ENCODE measurements around the gene MAFG. TPM values are rescaled to one million over a fixed set of nuclear protein-coding genes. Genes with fewer than 3 reads are reported as not detected.

Gene MAFG
- total RNA-seq, 2 experiments from 2014 or later: 22.7 to 33.6 TPM

DNA sequence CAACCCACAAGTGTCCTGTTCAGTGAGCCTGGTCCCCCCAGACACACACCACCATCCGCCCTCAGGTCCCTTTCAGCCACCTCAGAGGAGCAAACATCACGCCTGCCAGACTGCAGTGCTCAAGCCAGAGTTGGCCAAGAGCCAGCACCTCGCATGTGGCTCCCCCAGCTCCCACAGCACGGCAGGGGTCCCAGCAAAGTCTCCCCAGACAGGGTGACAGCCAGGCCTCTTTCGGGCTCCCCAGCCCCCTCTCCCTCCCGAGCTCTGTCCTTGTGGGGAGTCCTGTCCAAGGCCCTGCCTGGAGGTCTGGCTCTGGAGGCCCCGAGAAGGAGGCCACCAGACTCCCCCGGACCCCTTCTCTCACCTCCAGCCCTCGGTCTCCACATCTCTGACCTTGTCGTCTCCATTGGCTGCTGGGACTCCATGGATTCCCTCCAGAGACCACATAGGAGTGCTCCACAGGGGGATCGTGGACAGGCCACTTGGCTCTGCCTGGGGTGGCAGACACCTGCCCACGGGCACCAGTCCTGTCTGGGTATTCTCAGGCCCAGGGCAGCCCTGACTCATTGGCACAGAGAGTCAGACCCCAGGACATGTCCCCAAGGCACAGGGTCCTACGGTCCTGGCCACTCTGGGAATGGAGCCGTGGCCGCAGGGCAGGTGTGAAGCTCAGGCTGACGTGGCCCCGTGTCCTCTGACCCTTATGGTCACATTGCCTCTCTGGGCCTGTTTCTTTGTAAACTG lies 21.3 kb upstream of the MAFG start:
- Histone ChIP-seq H3K9me3 (ENCODE audit: low read length) (no peaks in the 10 kb centered on the region), H3K4me2 (ENCODE audit: low read length) (no peak overlapping the region), H3K9me2 (ENCODE audit: insufficient read depth, low read length) (no peaks in the 10 kb centered on the region), H4K20me1 (ENCODE audit: insufficient read depth, low read length) (no peaks in the 10 kb centered on the region), H2AFZ (ENCODE audit: low read length) (no peak overlapping the region), H3K4me1 (ENCODE audit: insufficient read depth, low read length, poor library complexity, severe bottlenecking) (peaks cover 12% of the 10 kb centered on the region), H3K79me2 (ENCODE audit: insufficient read depth, low read depth, low read length) (no peaks in the 10 kb centered on the region), H3K36me3 (ENCODE audit: insufficient read depth, low read length) (no peaks in the 10 kb centered on the region), H3K27ac (ENCODE audit: low read depth, low read length, poor library complexity, severe bottlenecking) (no peak overlapping the region), H3K4me3 (ENCODE audit: low read depth, low read length, poor library complexity, severe bottlenecking) (no peak overlapping the region)
- BruUV-seq (replicated peaks): no TSS peak
- intact Hi-C loops (cut with micrococcal nuclease; ENCODE audit: unreplicated experiment): no loop called here
- ChIA-PET CTCF (ENCODE audit: unreplicated experiment) (no interaction called here), POLR2A (interaction anchor here (0.9 kb wide), 1 partner anchor 54 kb away, joined by 3 read pairs; no protein-coding TSS in a partner anchor)
- DNase-seq (ENCODE audit: low spot score): no peak
- TF ChIP-seq EZH2phosphoT487 (IDR thresholded peaks at IDR 0.05; ENCODE audit: borderline replicate concordance, low read depth, low read length): no peak
- TF ChIP-seq, protein P1, sequence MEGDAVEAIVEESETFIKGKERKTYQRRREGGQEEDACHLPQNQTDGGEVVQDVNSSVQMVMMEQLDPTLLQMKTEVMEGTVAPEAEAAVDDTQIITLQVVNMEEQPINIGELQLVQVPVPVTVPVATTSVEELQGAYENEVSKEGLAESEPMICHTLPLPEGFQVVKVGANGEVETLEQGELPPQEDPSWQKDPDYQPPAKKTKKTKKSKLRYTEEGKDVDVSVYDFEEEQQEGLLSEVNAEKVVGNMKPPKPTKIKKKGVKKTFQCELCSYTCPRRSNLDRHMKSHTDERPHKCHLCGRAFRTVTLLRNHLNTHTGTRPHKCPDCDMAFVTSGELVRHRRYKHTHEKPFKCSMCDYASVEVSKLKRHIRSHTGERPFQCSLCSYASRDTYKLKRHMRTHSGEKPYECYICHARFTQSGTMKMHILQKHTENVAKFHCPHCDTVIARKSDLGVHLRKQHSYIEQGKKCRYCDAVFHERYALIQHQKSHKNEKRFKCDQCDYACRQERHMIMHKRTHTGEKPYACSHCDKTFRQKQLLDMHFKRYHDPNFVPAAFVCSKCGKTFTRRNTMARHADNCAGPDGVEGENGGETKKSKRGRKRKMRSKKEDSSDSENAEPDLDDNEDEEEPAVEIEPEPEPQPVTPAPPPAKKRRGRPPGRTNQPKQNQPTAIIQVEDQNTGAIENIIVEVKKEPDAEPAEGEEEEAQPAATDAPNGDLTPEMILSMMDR (conservative IDR thresholded peaks at IDR 0.05; ENCODE audit: low read length): no peak

DNA sequence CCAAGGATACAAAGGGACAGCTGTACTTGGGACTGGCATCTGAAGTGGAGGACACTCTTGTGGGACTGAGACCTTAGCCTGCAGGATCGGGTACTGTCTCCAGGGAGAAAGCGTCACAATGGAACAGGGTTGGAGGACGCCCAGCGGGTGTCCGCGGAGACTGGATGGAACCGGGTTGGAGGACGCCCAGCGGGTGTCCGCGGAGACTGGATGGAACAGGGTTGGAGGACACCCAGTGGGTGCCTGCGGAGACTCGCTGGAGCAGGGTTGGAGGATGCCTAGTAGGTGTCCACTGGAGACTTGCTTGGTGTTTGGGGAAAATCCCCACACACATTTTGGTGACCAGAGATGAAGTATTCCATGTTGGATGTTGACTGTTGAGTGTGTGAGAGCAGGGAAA lies 19.7 kb upstream of the MAFG start, which contains the start of gene MYADML2:
Gene MYADML2, minus strand, starts transcription at position 45 of the 400 bp plus-strand sequence. CDS start 5,492 bp downstream, outside the sequence.
- Histone ChIP-seq H3K4me2 (ENCODE audit: low read length) (no peak within 1 kb of the TSS), H3K79me2 (ENCODE audit: insufficient read depth, low read depth, low read length) (no peaks in the 10 kb centered on the region), H3K9me3 (ENCODE audit: low read length) (no peaks in the 10 kb centered on the region), H3K9me2 (ENCODE audit: insufficient read depth, low read length) (no peaks in the 10 kb centered on the region), H3K4me3 (ENCODE audit: low read depth, low read length, poor library complexity, severe bottlenecking) (no peak within 1 kb of the TSS), H3K36me3 (ENCODE audit: insufficient read depth, low read length) (no peaks in the 10 kb centered on the region), H3K27ac (ENCODE audit: low read depth, low read length, poor library complexity, severe bottlenecking) (no peak within 1 kb of the TSS), H2AFZ (ENCODE audit: low read length) (no peak within 1 kb of the TSS), H4K20me1 (ENCODE audit: insufficient read depth, low read length) (no peaks in the 10 kb centered on the region), H3K4me1 (ENCODE audit: insufficient read depth, low read length, poor library complexity, severe bottlenecking) (peaks cover 15% of the 10 kb centered on the region)
- intact Hi-C loops (cut with micrococcal nuclease; ENCODE audit: unreplicated experiment): no loop called here
- POLR2A ChIA-PET: no interaction called here
- no peak for DNase-seq (ENCODE audit: low spot score)
- CTCF ChIA-PET (ENCODE audit: unreplicated experiment): no interaction called here
- TF ChIP-seq EZH2phosphoT487 (IDR thresholded peaks at IDR 0.05; ENCODE audit: borderline replicate concordance, low read depth, low read length): no peak
- TF ChIP-seq, protein P1 (conservative IDR thresholded peaks at IDR 0.05; ENCODE audit: low read length): no peak
- BruUV-seq (replicated peaks): no TSS peak

DNA sequence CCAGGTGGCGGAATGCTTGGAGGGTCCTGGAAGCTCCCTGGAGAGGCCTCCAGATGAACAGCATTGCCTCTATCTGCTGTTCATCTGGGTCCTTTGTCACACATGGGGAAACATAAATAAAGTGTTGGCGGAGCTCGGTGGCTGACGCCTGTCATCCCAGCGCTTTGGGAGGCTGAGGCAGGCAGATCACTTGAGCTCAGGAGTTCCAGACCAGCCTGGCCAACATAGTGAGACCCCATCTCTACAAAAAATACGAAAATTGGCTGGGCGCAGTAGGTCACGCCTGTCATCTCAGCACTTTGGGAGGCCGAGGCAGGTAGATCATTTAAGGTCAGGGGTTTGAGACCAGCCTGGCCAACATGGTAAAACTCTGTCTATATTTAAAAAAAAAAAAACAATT lies 17.3 kb upstream of the MAFG start:
- H2AFZ ChIP-seq (ENCODE audit: low read length): no peak overlapping the region
- H3K4me1 ChIP-seq (ENCODE audit: insufficient read depth, low read length, poor library complexity, severe bottlenecking): peaks cover 23% of the 10 kb centered on the region
- no peaks in the 10 kb centered on the region for H3K9me3 ChIP-seq (ENCODE audit: low read length)
- no peak overlapping the region for H3K4me2 ChIP-seq (ENCODE audit: low read length)
- H3K27ac ChIP-seq (ENCODE audit: low read depth, low read length, poor library complexity, severe bottlenecking): no peak overlapping the region
- POLR2A ChIA-PET: interaction anchor here (1.1 kb wide), 1 partner anchor 68 kb away, joined by 3 read pairs; no protein-coding TSS in a partner anchor
- no peaks in the 10 kb centered on the region for H3K9me2 ChIP-seq (ENCODE audit: insufficient read depth, low read length)
- no peaks in the 10 kb centered on the region for H3K79me2 ChIP-seq (ENCODE audit: insufficient read depth, low read depth, low read length)
- CTCF ChIA-PET (ENCODE audit: unreplicated experiment): no interaction called here
- BruUV-seq (replicated peaks): no TSS peak
- DNase-seq (ENCODE audit: low spot score): no peak
- no peaks in the 10 kb centered on the region for H4K20me1 ChIP-seq (ENCODE audit: insufficient read depth, low read length)
- H3K4me3 ChIP-seq (ENCODE audit: low read depth, low read length, poor library complexity, severe bottlenecking): no peak overlapping the region
- TF ChIP-seq EZH2phosphoT487 (IDR thresholded peaks at IDR 0.05; ENCODE audit: borderline replicate concordance, low read depth, low read length): no peak
- TF ChIP-seq, protein P1 (conservative IDR thresholded peaks at IDR 0.05; ENCODE audit: low read length): no peak
- H3K36me3 ChIP-seq (ENCODE audit: insufficient read depth, low read length): no peaks in the 10 kb centered on the region
- intact Hi-C loops (cut with micrococcal nuclease; ENCODE audit: unreplicated experiment): no loop called here

Data from OCI-LY7 (cell line).